Measurements from ENCODE around the gene MUC6. TPM values are rescaled to one million over a fixed set of nuclear protein-coding genes. Genes with fewer than 3 reads are reported as not detected.

MUC6 gene
- total RNA-seq, 1 experiment from 2014 or later: under 0.01 TPM

GRCh38 chr11:1073261-1073724 lies 36.8 kb upstream of the MUC6 start:
- DNase-seq (ENCODE audit: low read depth): peak; percentile 76

GRCh38 chr11:1072821-1073231 lies 36.3 kb upstream of the MUC6 start:
- DNase-seq (ENCODE audit: low read depth): no peak

- peak; percentile 68 for DNase-seq (ENCODE audit: low read depth)
Observed at GRCh38 chr11:1072116-1072820, 35.8 kb upstream of the MUC6 start.

GRCh38 chr11:1071571-1072115 lies 35.1 kb upstream of the MUC6 start:
- peak; percentile 18 for DNase-seq (ENCODE audit: low read depth)

- no peak for DNase-seq (ENCODE audit: low read depth)
Observed at GRCh38 chr11:1070594-1071462, 34.3 kb upstream of the MUC6 start.

GRCh38 chr11:1069740-1070139 lies 33.2 kb upstream of the MUC6 start:
- DNase-seq (ENCODE audit: low read depth): no peak

GRCh38 chr11:1067812-1068496 lies 31.4 kb upstream of the MUC6 start:
- DNase-seq (ENCODE audit: low read depth): no peak

GRCh38 chr11:1064167-1064566 lies 27.6 kb upstream of the MUC6 start:
- no peak for DNase-seq (ENCODE audit: low read depth)

- DNase-seq (ENCODE audit: low read depth): no peak
Observed at GRCh38 chr11:1062075-1062820, 25.7 kb upstream of the MUC6 start.

- DNase-seq (ENCODE audit: low read depth): peak; percentile 77
Observed at GRCh38 chr11:1060852-1061616, 24.5 kb upstream of the MUC6 start.

- DNase-seq (ENCODE audit: low read depth): no peak
Observed at GRCh38 chr11:1060410-1060809, 23.9 kb upstream of the MUC6 start.

GRCh38 chr11:1059759-1060158 lies 23.2 kb upstream of the MUC6 start:
- DNase-seq (ENCODE audit: low read depth): no peak

- DNase-seq (ENCODE audit: low read depth): no peak
Observed at GRCh38 chr11:1057806-1058205, 21.3 kb upstream of the MUC6 start.

- no peak for DNase-seq (ENCODE audit: low read depth)
Observed at GRCh38 chr11:1055990-1056771, 19.7 kb upstream of the MUC6 start.

GRCh38 chr11:1055109-1055703 lies 18.7 kb upstream of the MUC6 start:
- no peak for DNase-seq (ENCODE audit: low read depth)

- DNase-seq (ENCODE audit: low read depth): no peak
Observed at GRCh38 chr11:1054143-1055108, 17.9 kb upstream of the MUC6 start.

GRCh38 chr11:1053121-1053901 lies 16.8 kb upstream of the MUC6 start:
- DNase-seq (ENCODE audit: low read depth): no peak

Data from RPMI7951 (cell line).